IPS-18c (cell line): ENCODE results near the gene ST7.

Experiments used
- H3K4me3 ChIP-seq: 2 replicates; pipeline ENCODE4 v1.7.0; 2013; ENCODE audit warnings: low read depth, mild to moderate bottlenecking, low read length, moderate library complexity; ENCODE audit not compliant: insufficient read depth
- H3K9me3 ChIP-seq: one replicate; pipeline ENCODE4 v1.6.1; 2013; ENCODE audit warnings: mild to moderate bottlenecking, low read length, moderate library complexity; ENCODE audit not compliant: control insufficient read depth, insufficient read depth

Gene ST7

DNA sequence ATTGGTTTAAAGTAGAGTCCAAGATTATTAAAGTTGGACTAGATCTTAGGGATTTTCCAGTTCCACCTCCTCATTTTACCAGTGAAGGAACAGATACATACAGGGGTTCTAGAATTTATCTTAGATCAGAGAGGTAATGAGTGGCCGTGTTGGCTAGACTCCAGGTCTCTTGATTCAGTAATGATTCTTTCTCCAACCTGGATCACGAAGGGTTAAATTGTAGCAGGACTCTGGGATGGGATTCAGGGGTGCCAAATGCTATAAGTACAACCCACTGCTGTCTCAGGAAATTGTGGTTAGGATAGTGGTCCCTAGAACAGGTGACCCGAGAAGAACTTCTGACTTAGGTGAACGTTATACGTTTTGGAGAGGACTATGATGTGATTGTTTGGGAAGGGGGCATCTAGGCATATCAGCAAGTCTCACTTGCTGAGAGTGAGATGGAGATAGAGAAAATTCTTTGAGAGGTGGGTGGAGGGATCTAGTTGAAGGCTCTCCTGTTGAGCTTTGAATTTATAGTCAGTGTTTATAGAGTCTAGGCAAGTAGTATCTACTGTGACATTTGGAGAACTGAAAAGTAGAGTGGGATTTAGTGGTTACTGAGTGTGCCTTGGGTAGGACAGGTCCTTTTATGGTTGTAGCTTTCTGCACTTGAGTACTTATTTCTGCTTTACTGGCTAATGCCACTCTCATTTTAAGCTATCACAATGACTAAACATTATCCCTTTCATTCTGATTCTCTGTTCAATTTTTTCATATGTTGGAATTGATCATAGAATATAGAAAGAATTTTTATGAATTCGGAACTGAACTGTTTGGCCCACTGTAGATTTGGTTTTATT, 58.3 kb downstream of the ST7 start:
- H3K4me3 ChIP-seq = no peak overlapping the region

GRCh38 chr7:117012284-117012683, 59.0 kb downstream of the ST7 start:
- no peaks in the 10 kb centered on the region for H3K9me3 ChIP-seq
- H3K4me3 ChIP-seq = no peak overlapping the region

More for the DNA sequence above, 58.3 kb downstream of the ST7 start:
- H3K9me3 ChIP-seq = no peaks in the 10 kb centered on the region

GRCh38 chr7:117012696-117013095, 59.4 kb downstream of the ST7 start:
- no peak overlapping the region for H3K4me3 ChIP-seq
- no peaks in the 10 kb centered on the region for H3K9me3 ChIP-seq

- Histone ChIP-seq H3K4me3 (no peak overlapping the region), H3K9me3 (no peaks in the 10 kb centered on the region)
Observed at GRCh38 chr7:117014099-117014656, 60.9 kb downstream of the ST7 start.

DNA sequence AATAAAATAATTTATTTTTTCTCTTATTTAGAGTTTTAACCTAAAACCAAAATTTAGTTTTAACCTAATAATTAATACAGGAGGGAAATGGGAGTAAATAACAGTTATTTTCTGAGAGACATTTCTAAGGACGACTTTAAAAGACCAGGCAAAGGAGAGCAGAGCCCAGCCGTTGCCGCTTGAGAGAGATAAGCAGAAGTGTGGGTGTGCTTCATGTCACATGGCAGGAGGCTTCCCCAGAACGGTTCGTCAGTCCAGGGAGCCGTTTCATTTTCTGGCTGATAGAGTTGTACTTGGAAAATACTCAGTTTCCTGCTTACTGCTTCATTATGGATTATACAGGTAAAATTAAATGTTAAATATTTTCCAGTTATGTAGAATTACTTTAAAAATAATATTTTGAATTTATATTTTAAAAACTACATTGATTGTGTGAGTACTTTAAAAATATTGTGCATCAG, 61.4 kb downstream of the ST7 start:
- no peak overlapping the region for H3K4me3 ChIP-seq
- no peaks in the 10 kb centered on the region for H3K9me3 ChIP-seq

DNA sequence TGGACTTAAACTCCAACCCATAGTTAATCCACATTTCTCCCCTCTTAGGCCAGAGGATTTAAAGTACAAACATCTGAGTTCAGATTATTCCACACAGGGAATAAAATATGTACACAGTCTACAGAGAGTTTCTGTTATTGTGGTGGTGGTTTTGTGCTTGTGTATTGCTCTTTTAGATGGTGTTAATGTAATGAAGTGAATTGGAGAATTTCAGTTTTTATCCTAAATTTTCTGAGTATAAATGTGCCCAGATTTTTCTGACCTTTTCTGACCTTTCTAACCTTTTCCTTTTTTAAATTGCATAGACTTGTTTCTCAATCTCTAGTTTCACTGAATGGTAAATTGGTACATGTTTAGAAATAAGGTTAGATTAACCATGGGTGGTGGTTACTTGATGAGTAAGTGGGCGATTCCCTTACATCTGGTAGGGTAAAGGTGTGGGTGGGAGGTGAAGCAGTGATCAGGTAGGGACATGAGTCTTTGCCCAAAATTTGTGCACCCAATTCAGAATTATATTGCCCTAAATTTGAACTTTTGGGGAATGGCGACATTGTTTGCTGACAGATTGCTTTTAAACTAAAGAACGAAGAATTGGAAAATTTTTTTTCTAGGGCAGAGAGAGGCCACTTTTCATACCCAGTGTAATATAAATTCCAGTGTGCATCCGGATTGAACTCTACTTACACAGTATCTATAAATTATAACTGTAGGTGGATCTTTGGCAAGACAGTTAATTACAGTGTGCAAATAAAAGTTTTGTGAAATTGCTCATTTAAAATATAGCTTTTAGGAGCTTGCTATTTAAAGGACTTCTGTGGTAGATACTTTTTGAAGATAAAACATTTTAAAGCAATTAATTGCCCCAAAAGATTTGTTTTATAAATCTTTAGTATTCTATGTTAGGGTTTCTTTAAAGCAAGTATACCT, 62.2 kb downstream of the ST7 start:
- Histone ChIP-seq H3K9me3 (no peaks in the 10 kb centered on the region), H3K4me3 (no peak overlapping the region)

- Histone ChIP-seq H3K9me3 (no peaks in the 10 kb centered on the region), H3K4me3 (no peak overlapping the region)
Observed at GRCh38 chr7:117017017-117017451, 63.7 kb downstream of the ST7 start.

DNA sequence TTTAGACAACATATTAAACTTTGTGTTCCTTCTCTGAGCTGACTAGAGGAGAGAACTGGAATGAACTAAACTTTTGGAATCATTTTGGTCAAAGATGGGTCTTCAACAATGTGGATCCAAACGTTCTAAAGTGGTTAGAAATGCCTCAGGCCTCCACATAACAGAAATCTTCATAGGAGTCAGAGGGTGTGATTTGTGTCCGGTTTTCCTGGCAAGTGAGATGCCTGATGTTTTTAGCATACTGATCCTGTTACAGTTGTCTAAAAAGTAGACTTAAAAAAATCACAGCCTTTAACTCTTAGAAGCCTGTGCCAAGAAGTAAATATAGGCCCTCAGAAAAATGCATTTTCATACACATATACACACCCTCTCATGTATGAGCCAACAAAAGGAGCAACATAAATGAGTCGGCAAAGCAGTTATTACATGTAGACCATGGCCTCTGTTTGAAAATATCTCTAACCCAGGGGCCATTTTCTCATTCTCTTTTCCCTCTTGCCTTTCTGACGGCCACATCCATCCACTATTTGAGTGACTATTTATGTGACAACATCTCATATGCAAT, 64.5 kb downstream of the ST7 start:
- no peaks in the 10 kb centered on the region for H3K9me3 ChIP-seq
- no peak overlapping the region for H3K4me3 ChIP-seq

DNA sequence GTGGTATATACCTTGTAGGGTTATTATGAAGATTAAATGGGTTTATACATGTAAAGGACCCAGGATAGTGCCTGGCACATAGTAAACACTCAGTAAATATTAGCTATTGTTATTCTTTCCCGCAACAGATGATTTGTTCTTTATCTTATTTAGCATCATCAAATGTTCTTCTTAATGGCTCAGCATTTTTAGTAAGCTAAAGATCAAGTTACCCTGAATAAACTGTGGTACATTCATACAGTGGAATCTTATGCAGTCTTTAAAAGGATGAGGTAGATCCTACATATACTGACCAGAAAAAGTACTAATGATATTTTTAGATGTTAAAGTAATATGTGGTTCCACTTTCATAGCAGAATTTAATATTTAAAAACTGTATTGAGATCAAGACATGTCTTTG, 65.4 kb downstream of the ST7 start:
- H3K4me3 ChIP-seq = no peak overlapping the region
- H3K9me3 ChIP-seq = no peaks in the 10 kb centered on the region

DNA sequence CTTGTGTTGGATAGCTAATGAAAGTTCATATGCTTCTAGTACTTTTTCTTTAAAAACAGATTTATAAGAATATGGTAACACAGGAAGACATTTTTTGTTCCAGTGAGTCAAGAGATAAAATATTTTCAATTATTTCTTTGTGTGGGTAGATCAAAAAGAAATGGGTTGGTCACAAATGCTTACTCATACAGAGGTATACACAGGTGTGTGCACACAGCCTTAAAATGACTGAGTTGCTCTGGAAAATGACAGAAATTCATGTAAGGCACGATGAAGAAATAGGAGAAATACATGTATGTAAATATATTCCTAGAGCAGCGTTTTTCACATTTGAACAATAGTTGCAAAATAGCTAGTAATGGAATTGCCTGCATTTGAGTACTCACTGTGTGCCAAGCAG, 66.0 kb downstream of the ST7 start:
- Histone ChIP-seq H3K4me3 (no peak overlapping the region), H3K9me3 (no peaks in the 10 kb centered on the region)

DNA sequence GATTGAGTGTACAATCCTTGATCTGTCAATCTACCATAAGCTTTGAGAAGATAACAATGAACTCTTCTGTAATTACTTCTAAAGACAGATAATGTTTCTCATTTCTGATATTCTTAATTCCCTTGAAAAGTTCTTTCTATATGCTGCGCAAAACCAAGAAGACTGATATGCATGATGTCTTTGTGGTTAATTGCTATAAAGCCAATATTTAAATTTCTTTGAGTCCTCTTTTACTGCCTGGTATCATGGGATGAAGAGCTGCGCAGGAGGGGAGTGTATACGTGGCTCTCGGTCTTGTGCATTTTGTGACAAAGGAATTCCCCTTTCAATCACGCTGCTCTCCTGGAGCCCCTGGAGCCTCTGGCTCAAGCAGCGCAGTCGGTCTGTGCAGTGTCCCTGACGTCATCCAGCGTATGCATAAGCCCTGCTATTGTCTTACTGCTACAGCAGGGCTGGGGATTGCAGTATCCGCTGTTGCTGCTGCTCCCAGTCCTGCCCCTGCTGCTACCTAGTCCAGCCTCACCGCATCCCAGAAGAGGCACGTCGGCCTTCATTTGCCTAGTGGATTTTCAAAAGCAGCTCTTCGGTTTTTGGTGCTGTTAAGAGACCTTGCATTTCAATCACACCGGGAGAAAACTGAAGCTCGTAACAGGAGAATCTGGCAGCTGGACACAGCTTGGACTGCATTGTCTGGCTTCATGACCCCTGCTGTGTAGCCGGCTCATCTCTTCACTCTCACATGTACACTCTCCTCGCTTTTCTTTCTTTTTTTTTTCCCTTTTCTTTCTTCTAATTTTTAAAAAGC, 66.7 kb downstream of the ST7 start:
- Histone ChIP-seq H3K9me3 (no peaks in the 10 kb centered on the region), H3K4me3 (no peak overlapping the region)

DNA sequence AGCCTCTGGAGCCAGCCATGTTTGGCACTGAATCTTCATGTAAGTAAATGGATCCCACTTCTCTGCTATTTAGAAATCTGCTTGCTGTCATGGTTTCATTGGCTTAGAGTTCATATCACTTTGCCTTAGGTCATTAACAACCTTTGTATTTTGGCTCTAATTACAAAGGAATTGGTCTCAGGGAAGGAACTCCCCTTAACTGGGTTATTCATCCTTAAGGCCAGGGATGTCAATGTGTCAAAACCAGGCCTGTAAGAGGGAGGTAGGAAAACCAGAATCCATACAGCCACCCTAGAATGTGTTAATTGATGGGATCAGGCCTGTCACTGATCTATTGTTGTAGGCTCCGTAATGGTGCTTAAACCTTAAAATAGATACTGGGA, 67.3 kb downstream of the ST7 start:
- no peaks in the 10 kb centered on the region for H3K9me3 ChIP-seq
- no peak overlapping the region for H3K4me3 ChIP-seq

DNA sequence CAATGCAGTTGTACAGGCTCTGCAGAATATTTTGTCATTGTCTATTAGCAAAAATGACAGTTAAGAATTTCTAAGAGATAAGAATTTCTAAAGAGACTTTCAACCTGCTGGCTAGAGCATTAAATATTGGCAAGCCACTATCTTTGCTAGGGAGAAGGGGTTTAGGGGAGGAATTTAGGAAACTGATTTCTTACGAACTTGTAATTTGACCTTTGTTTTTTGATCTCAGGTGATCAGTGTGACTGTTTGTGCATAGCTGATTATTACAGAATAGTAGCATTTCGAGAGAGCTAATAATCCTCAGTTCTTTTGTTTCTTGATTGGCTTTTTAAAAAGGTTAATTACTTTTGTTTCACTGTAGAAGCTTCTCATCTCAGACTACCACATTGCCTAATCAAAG, 68.1 kb downstream of the ST7 start:
- no peaks in the 10 kb centered on the region for H3K9me3 ChIP-seq

DNA sequence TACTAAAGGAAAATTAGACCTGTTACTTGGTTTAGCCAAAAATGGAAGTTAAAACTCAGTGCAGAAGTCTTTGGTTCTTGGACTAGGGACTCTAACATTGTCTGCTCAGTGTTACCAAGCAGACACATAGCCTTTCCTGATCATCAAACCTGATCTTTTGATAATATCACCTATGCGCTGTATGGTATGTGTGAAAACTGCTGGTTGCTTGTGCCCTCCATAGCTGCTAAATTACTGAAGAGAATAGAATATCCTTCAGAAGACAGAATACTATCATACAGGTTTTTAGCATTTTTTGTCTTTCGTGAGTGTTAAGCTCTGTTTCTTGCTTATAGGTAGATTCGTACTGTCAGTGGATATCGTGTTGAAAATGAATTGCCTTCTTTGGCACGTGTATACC, 68.7 kb downstream of the ST7 start:
- Histone ChIP-seq H3K4me3 (no peak overlapping the region), H3K9me3 (no peaks in the 10 kb centered on the region)

More for the DNA sequence above, 68.1 kb downstream of the ST7 start:
- no peak overlapping the region for H3K4me3 ChIP-seq

- Histone ChIP-seq H3K9me3 (no peaks in the 10 kb centered on the region), H3K4me3 (no peak overlapping the region)
Observed at GRCh38 chr7:117023325-117023854, 70.1 kb downstream of the ST7 start.

- no peak overlapping the region for H3K4me3 ChIP-seq
- no peaks in the 10 kb centered on the region for H3K9me3 ChIP-seq
Observed at GRCh38 chr7:117024811-117025210, 71.5 kb downstream of the ST7 start.
